Naive thymus-derived CD4-positive, alpha-beta T cell (primary cell): Measurements from ENCODE around the gene TMEM151B. TPM values are rescaled to one million over a fixed set of nuclear protein-coding genes. Genes with fewer than 3 reads are reported as not detected.

Experiments used
- ATAC-seq: fragments of 150-1000 bp; cut with Tn5 transposase; 2 replicates; pipeline ENCODE4 v1.10.0; 2021; ENCODE audit warnings: mild to moderate bottlenecking, moderate library complexity
- CTCF ChIA-PET: fragments of 350-600 bp; sonication (Branson Sonifier 250); formaldehyde crosslinking; loops from one replicate; lab custom pipeline; 2021; ENCODE audit warnings: antibody characterized with exemption; lab: Charles Lee
- POLR2A ChIA-PET: fragments of 350-600 bp; sonication (Branson Sonifier 250); formaldehyde crosslinking; loops from one replicate; lab custom pipeline; 2021; ENCODE audit warnings: antibody characterized with exemption, inconsistent platforms; lab: Charles Lee
- DNase-seq, 9 donors: peaks; one replicate each; pipeline versions ENCODE4 v3.0.0 to v3.0.0-alpha.2; 2020 to 2022; ENCODE audit warnings: mixed read lengths in 1 of 9
- H3K27ac ChIP-seq: one replicate; pipeline ENCODE4 v1.7.0; 2013; ENCODE audit warnings: mild to moderate bottlenecking, low read depth, low read length, moderate library complexity
- H3K27me3 ChIP-seq, 2 donors: one replicate each; pipeline ENCODE4 v1.7.0; 2013; ENCODE audit warnings: low read length in 2 of 2, mild to moderate bottlenecking in 2 of 2, moderate library complexity in 2 of 2; ENCODE audit not compliant: control insufficient read depth in 2 of 2, insufficient read depth in 2 of 2
- H3K36me3 ChIP-seq, 3 experiments: 1 replicate in 2 of 3; 2 replicates in 1 of 3; pipeline ENCODE4 v1.7.0; 2013; ENCODE audit warnings: low read length in 3 of 3, mild to moderate bottlenecking in 3 of 3, moderate library complexity in 1 of 3; ENCODE audit not compliant: insufficient read depth in 3 of 3, control insufficient read depth in 2 of 3
- H3K4me1 ChIP-seq, 2 donors: one replicate each; pipeline ENCODE4 v1.7.0; 2013; ENCODE audit warnings: low read length in 2 of 2, mild to moderate bottlenecking in 2 of 2, moderate library complexity in 1 of 2; ENCODE audit not compliant: control insufficient read depth in 2 of 2, insufficient read depth in 2 of 2
- H3K4me3 ChIP-seq: 2 replicates; pipeline ENCODE4 v1.7.0; 2013; ENCODE audit warnings: mild to moderate bottlenecking, low read length
- H3K9me3 ChIP-seq, 3 experiments: 1 replicate in 2 of 3; 2 replicates in 1 of 3; pipeline ENCODE4 v1.7.0; 2013; ENCODE audit warnings: low read length in 3 of 3; ENCODE audit not compliant: control insufficient read depth in 2 of 3
- H3K27ac Mint-ChIP-seq, 9 donors: one replicate each; pipeline ENCODE4 v1.8.0; 2020 to 2022; ENCODE audit warnings: mixed read lengths in 9 of 9, mild to moderate bottlenecking in 8 of 9, moderate library complexity in 5 of 9, inconsistent platforms in 2 of 9
- H3K27me3 Mint-ChIP-seq, 5 donors: one replicate each; pipeline ENCODE4 v1.8.0; 2021 to 2022; ENCODE audit warnings: mixed read lengths in 5 of 5, mild to moderate bottlenecking in 1 of 5
- H3K36me3 Mint-ChIP-seq, 5 donors: one replicate each; pipeline ENCODE4 v1.8.0; 2020 to 2022; ENCODE audit warnings: mixed read lengths in 5 of 5, mild to moderate bottlenecking in 3 of 5, inconsistent platforms in 1 of 5
- H3K4me1 Mint-ChIP-seq, 7 donors: one replicate each; pipeline ENCODE4 v1.8.0; 2020 to 2022; ENCODE audit warnings: mixed read lengths in 7 of 7, mild to moderate bottlenecking in 3 of 7, inconsistent platforms in 1 of 7
- H3K4me3 Mint-ChIP-seq, 10 donors: one replicate each; pipeline ENCODE4 v1.8.0; 2020 to 2022; ENCODE audit warnings: mild to moderate bottlenecking in 10 of 10, mixed read lengths in 10 of 10, moderate library complexity in 6 of 10, inconsistent platforms in 2 of 10
- H3K9me3 Mint-ChIP-seq, 11 donors: one replicate each; pipeline ENCODE4 v1.8.0; 2020 to 2022; ENCODE audit warnings: mixed read lengths in 11 of 11, mild to moderate bottlenecking in 4 of 11, inconsistent platforms in 1 of 11, moderate library complexity in 1 of 11
- intact Hi-C, 2 donors: fragments of 100-400 bp; cut with micrococcal nuclease; formaldehyde crosslinking; loops; one replicate each; pipeline ENCODE4 v1.15.1; 2023
- polyA plus RNA-seq, 2 donors: library from polyadenylated mRNA; unstranded; fragments of 300-500 nt; fragmentation: Illumina TruSeq; gene quantifications; one replicate each; pipeline ENCODE4 v1.2.3, GENCODE V29; 2021
- total RNA-seq, 6 experiments: library from RNA in 5 of 6; stranded (reverse) in 5 of 6; gene quantifications; 1 replicate in 5 of 6; 2 replicates in 1 of 6; pipeline ENCODE4 v1.2.3 and lab custom pipeline; 2021 to 2026

The TMEM151B gene
- total and polyA plus RNA-seq, 7 experiments from 2014 or later, result 0.22 TPM; not detected in 6

- no peaks in the 10 kb centered on the region for H3K36me3 Mint-ChIP-seq
- H3K4me3 Mint-ChIP-seq, result no peak overlapping the region
- CTCF ChIA-PET, result interaction anchor here (0.6 kb wide), 2 partner anchors 119 to 160 kb away, joined by 3 to 4 read pairs; no protein-coding TSS in a partner anchor
- H3K9me3 Mint-ChIP-seq, result no peaks in the 10 kb centered on the region
- H3K4me1 Mint-ChIP-seq, result no peaks in the 10 kb centered on the region
- H3K36me3 ChIP-seq, result no peaks in the 10 kb centered on the region
- POLR2A ChIA-PET, result no interaction called here
- H3K27ac ChIP-seq, result no peak overlapping the region
- H3K27me3 ChIP-seq, result no peaks in the 10 kb centered on the region
- no peak overlapping the region for H3K27ac Mint-ChIP-seq
- H3K4me3 ChIP-seq, result no peak overlapping the region
- DNase-seq, result no peak
- intact Hi-C loops, result no loop called here
- H3K4me1 ChIP-seq, result no peaks in the 10 kb centered on the region
- H3K9me3 ChIP-seq, result no peaks in the 10 kb centered on the region
- ATAC-seq, result no peak
- peaks cover 26 to 39% (median 34%) of the 10 kb centered on the region in 5 donors for H3K27me3 Mint-ChIP-seq
Observed at GRCh38 chr6:44332585-44332984, 62.3 kb downstream of the TMEM151B start.

GRCh38 chr6:44333273-44333919 lies 63.1 kb downstream of the TMEM151B start:
- Histone ChIP-seq H3K27ac (no peak overlapping the region), H3K36me3 (no peaks in the 10 kb centered on the region), H3K4me3 (no peak overlapping the region), H3K4me1 (no peaks in the 10 kb centered on the region), H3K27me3 (no peaks in the 10 kb centered on the region), H3K9me3 (no peaks in the 10 kb centered on the region)
- H3K4me3 Mint-ChIP-seq, result no peak overlapping the region
- H3K4me1 Mint-ChIP-seq, result no peaks in the 10 kb centered on the region
- CTCF ChIA-PET, result no interaction called here
- no peak for ATAC-seq
- H3K36me3 Mint-ChIP-seq, result no peaks in the 10 kb centered on the region
- no peak for DNase-seq
- H3K27me3 Mint-ChIP-seq, result peaks cover 26 to 31% (median 27%) of the 10 kb centered on the region in 5 donors
- H3K9me3 Mint-ChIP-seq, result no peaks in the 10 kb centered on the region
- intact Hi-C loops, result no loop called here
- POLR2A ChIA-PET, result no interaction called here
- no peak overlapping the region for H3K27ac Mint-ChIP-seq

GRCh38 chr6:44333942-44334341 lies 63.7 kb downstream of the TMEM151B start:
- Mint-ChIP-seq H3K27ac (no peak overlapping the region), H3K9me3 (no peaks in the 10 kb centered on the region), H3K4me3 (no peak overlapping the region), H3K27me3 (peaks cover 26 to 27% (median 27%) of the 10 kb centered on the region in 5 donors), H3K36me3 (no peaks in the 10 kb centered on the region), H3K4me1 (no peaks in the 10 kb centered on the region)
- ATAC-seq, result peak; percentile 56
- intact Hi-C loops, result no loop called here
- H3K4me3 ChIP-seq, result no peak overlapping the region
- ChIA-PET CTCF (interaction anchor here (1.7 kb wide), 1 partner anchor 237 kb away, joined by 5 read pairs; no protein-coding TSS in a partner anchor), POLR2A (no interaction called here)
- DNase-seq, result no peak
- H3K36me3 ChIP-seq, result no peaks in the 10 kb centered on the region
- H3K27ac ChIP-seq, result no peak overlapping the region
- no peaks in the 10 kb centered on the region for H3K27me3 ChIP-seq
- no peaks in the 10 kb centered on the region for H3K4me1 ChIP-seq
- H3K9me3 ChIP-seq, result no peaks in the 10 kb centered on the region

- peaks cover 11 to 16% (median 14%) of the 10 kb centered on the region in 5 donors for H3K27me3 Mint-ChIP-seq
- ATAC-seq (no peak), DNase-seq (no peak)
- no peaks in the 10 kb centered on the region for H3K9me3 Mint-ChIP-seq
- Histone ChIP-seq H3K4me3 (no peak overlapping the region), H3K27me3 (no peaks in the 10 kb centered on the region), H3K9me3 (no peaks in the 10 kb centered on the region), H3K36me3 (no peaks in the 10 kb centered on the region), H3K27ac (no peak overlapping the region), H3K4me1 (no peaks in the 10 kb centered on the region)
- no peaks in the 10 kb centered on the region for H3K4me1 Mint-ChIP-seq
- ChIA-PET POLR2A (interaction anchor here (1.5 kb wide), 1 partner anchor 10 kb away, joined by 6 read pairs; no protein-coding TSS in a partner anchor), CTCF (interaction anchor here (0.7 to 1.7 kb wide), 5 partner anchors 111 to 621 kb away, joined by 3 to 5 read pairs (median 3); no protein-coding TSS in a partner anchor)
- H3K27ac Mint-ChIP-seq, result no peak overlapping the region
- intact Hi-C loops, result loop anchor here in 1 of 2 donors (5.0 kb wide), 1 partner anchor 668 kb away; no protein-coding TSS in a partner anchor
- H3K4me3 Mint-ChIP-seq, result no peak overlapping the region
- no peaks in the 10 kb centered on the region for H3K36me3 Mint-ChIP-seq
Observed at GRCh38 chr6:44335631-44336030, 65.4 kb downstream of the TMEM151B start.

GRCh38 chr6:44338228-44339122 lies 68.2 kb downstream of the TMEM151B start:
- no peaks in the 10 kb centered on the region for H3K4me1 ChIP-seq
- ATAC-seq, result peak; percentile 92
- H3K36me3 ChIP-seq, result no peaks in the 10 kb centered on the region
- no peak overlapping the region for H3K4me3 ChIP-seq
- intact Hi-C loops, result loop anchor here (1.0 to 5.0 kb wide), 9 partner anchors 70 to 671 kb away; partner anchors contain the start of gene SLC29A1 (in 1 of the 2)
- no peaks in the 10 kb centered on the region for H3K9me3 ChIP-seq
- ChIA-PET POLR2A (no interaction called here), CTCF (interaction anchor here (0.7 to 3.4 kb wide), 4 partner anchors 70 to 912 kb away, joined by 3 to 31 read pairs (median 6); no protein-coding TSS in a partner anchor)
- no peak overlapping the region for H3K27ac ChIP-seq
- Mint-ChIP-seq H3K9me3 (no peaks in the 10 kb centered on the region), H3K4me3 (no peak overlapping the region), H3K27ac (no peak overlapping the region), H3K27me3 (peaks cover 18 to 33% (median 24%) of the 10 kb centered on the region in 5 donors), H3K4me1 (peaks cover 0 to 4% (median 0%) of the 10 kb centered on the region in 7 donors), H3K36me3 (no peaks in the 10 kb centered on the region)
- DNase-seq, result peak; percentile 43 to 67 (median 62)
- no peaks in the 10 kb centered on the region for H3K27me3 ChIP-seq

GRCh38 chr6:44339301-44339700 lies 69.1 kb downstream of the TMEM151B start:
- Histone ChIP-seq H3K4me1 (no peaks in the 10 kb centered on the region), H3K27ac (no peak overlapping the region), H3K9me3 (no peaks in the 10 kb centered on the region), H3K4me3 (no peak overlapping the region), H3K27me3 (no peaks in the 10 kb centered on the region), H3K36me3 (no peaks in the 10 kb centered on the region)
- H3K4me3 Mint-ChIP-seq, result no peak overlapping the region
- DNase-seq, result no peak
- peaks cover 0 to 4% (median 0%) of the 10 kb centered on the region in 7 donors for H3K4me1 Mint-ChIP-seq
- no peak overlapping the region for H3K27ac Mint-ChIP-seq
- peaks cover 26 to 41% (median 28%) of the 10 kb centered on the region in 5 donors for H3K27me3 Mint-ChIP-seq
- POLR2A ChIA-PET, result no interaction called here
- intact Hi-C loops, result loop anchor here in 1 of 2 donors (5.0 kb wide), 1 partner anchor 672 kb away; no protein-coding TSS in a partner anchor
- CTCF ChIA-PET, result interaction anchor here (0.7 to 3.4 kb wide), 4 partner anchors 16 to 913 kb away, joined by 3 to 31 read pairs (median 4); no protein-coding TSS in a partner anchor
- no peaks in the 10 kb centered on the region for H3K36me3 Mint-ChIP-seq
- no peak for ATAC-seq
- no peaks in the 10 kb centered on the region for H3K9me3 Mint-ChIP-seq
